Activated T-cell treated with anti-CD3 and anti-CD28 coated beads for 4 hours (primary cell): Measurements from ENCODE around the gene SOWAHA.

Source experiments
- DNase-seq: peaks from one replicate; pipeline ENCODE4 v3.0.0-alpha.2; 2020

Gene SOWAHA

DNA sequence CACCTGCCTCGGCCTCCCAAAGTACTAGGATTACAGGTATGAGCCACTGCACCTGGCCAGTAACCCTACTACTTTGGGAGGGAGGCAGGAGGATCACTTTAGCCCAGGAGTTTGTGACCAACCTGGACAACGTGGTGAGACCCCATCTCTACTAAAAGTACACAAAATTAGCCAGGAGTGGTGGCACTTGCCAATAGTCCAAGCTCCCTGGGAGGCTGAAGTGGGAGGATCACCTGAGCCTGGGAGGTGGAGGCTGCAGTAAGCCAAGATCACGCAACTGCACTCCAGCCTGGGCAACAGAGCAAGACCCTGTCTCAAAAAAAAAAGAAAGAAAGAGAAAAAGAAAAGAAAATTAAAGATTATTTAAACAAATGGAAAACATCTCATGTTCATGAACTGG lies 42.9 kb downstream of the SOWAHA start:
- DNase-seq, result no peak

DNA sequence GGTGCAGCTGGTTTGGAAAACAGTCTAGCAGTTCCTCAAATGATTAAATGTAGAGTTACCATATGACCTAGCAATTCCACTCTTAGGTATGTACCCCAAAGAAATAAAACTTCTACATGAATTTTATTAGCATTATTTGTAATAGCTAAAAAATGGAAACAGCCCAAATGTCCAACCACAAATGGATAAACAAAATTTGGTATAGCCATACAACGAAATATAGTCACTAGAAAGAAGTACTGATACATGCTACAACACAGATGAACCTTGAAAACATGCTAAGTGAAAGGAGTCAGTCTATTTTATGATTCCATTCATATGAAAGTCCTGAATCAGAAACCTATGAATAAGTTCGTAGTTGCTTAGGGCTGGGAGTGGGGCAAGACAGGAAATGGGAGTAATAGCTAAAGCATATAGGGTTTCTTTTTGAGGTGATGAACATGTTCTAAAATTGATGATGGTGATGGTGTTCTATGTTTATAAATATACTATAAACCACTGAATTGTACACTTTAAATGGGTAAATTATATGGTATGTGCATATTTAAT lies 46.9 kb downstream of the SOWAHA start:
- no peak for DNase-seq

DNA sequence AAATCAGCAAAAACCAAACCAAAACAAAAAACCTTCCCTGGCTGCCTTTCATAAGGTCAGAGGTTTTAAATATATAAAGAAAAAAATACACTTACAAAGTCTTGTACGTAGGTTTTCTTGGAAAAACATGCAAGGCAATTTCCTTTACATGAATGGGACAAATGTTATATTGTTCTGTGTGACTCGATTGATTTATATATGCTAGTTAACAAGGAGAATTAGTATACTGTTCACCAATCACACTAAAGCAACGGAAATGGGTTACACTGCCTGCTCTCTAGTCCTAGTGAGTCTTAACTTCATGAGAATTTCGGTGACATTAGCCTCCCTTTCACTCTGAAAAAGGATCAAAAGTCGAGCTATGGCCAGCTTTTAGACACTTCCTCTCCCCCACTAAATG lies 47.6 kb downstream of the SOWAHA start:
- DNase-seq, result no peak

DNA sequence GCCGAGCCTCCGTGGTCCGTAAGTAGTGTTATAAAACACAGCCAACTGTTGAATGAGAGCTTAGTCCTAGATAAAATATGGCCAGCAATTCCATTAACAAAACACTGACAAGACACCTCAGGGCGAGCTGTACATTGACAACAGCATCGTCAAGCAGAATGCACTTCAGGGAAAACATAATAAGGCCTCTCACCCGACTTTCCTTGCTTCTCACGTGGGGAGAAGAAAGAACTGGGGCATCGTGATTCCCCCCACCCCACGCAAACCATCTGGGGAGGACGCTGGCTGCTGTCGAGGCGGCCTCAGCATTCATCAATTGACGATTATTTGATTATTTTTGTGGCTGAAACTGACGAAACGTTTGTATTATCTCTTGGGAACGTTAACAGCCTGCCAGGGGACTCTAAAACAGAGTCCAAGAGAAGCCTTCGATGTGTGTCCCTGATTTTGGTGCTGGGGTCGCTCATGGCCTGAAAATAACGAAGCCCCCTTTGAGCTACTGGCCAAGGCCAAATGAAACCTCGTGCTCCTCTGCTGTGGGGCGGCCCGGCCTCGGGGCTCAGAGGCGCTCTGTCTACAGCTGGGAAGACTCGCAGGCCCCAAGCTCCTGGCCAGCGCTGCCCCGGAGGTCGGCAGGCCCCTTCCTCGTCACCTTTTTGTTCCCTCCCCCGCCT lies 52.7 kb downstream of the SOWAHA start:
- DNase-seq, result no peak
